ENCODE results near the gene KIF14.
"Not testable (repeated sequence)": the region's sequence is repeated elsewhere in the genome, so short reads cannot be mapped to it uniquely, and the experiment has no call there.

The KIF14 gene

DNA sequence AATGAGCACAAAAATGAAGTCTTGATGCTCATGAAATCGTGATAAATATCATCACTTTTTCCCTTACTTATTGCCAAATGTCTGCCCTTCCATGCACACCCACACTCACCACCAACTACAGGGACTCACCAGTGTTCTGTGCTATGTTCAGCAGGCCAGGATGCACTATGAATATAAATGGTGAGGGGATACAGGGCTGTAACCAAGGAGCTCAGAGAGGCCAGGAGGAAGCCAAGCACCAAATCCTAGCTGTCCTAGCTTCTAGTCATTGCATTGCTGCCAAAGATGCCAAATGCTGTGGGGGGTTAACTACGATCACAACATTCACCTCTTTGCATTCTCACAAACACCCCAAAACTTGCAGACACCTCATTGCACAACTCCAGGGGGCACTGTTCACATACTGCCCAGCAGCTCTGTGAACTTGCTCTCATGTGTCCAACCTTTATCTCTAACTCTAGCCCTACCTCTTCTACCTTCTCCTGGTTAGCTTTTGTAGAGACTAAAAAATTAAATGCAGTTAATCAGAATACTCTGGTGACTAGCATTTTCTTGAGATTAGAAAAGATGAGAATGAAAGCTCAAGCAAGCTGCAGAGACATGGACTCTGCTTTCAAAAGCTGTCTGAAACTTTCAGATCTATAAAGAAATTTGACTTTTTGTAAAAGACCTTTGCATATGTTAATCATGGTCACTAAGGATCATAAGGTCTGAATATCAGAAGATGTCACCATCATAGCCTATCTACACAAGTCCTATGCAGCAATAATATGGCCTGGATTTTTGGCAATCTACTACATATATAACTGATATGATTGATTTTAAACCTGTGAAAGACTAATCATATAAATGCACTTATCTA lies 13.9 kb upstream of the KIF14 start:
- no peak for DNase-seq

DNA sequence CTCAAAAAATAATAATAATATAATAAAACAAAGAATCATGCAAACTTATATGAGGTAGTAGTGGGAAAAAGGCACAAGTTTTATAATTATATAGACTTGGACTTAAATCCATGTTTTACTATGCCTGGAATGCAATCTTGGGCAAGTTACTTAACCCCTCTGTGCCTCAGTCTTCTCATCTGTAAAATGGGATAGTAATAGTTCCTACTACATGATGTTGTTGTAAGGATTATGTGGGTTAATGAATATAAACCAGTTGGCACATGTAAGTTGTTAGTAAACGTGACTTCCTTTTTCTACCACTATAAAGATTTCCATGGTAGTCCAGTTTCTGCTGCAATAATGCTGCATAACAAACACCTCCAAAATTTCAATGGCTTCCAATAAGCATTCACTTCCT lies 10.8 kb upstream of the KIF14 start:
- DNase-seq = no peak

DNA sequence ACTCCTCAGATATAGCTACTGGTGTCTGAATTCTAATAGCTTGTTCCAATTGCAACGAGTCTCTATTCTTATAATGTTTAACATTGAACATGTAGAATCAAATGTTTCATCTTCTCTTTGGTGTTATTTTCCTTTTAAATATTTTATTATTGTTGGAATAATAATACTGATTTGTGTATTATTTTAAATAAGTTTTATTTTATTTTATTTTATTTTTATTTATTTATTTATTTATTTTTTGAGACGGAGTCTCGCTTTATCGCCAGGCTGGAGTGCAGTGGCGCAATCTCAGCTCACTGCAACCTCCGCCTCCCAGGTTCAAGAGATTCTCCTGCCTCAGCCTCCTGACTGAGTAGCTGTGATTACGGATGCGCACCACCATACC lies 10.0 kb upstream of the KIF14 start:
- not testable (repeated sequence) for DNase-seq

DNA sequence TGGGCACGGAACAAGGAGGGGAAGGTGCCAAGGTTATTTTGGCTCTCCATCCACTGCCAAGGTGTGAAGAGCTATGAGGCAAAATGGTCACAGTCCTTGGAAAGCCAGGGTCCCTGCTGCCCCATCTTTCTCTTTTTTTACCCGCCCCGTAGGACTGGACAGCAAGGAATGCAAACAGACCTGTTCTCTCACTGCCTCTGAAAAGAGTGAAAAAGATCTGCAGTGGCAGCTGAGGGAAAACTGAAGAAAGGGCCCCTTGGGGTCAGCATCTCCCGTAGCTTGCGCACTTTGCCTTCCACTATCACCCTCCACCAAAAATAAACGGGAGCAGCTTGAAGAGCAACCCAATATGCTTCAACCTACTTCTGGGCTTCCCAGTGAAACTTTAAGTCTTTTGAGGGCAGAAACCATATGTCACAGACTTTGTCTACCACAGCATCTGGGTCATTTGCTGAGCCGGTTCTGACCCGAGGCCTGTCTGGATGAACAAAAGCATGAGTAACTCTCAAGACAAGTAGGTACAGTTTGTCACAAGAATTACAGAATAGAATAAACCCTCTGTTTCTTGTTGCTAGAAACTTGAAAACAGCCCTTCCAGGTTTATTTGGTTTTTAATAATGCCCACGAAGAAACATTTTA lies 9.4 kb upstream of the KIF14 start:
- no peak for DNase-seq

DNA sequence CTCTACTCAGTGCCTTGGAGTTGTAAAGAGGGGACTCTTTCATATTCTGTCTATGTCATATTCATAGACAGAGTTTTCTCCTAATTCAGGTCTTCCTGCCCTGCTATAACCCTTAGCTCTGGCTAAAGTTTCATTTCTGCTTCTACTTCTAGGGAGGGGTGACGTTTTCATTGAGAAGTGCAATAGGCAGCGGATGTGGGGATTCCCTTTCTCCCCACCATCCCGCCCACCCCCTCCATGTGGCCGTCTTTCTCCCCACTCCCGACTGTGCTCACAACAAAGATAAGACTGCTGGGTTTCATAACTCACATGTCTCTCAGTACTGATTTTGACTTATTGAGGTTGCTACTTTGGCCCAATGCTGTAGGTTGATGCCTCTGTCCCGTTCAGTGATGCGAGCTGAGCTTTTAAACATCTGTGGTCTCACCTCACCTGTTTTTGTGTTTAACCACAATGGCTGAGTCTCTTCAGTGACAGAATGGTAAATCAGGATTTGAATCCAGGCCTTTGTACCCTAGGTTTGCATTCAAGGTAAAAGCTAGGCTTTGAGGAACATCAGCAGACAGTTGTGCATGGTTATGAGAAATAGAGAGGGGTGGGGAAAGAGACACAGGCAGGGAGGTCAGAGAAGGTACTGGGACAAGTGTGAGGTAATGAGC lies 7.8 kb upstream of the KIF14 start:
- DNase-seq = no peak

DNA sequence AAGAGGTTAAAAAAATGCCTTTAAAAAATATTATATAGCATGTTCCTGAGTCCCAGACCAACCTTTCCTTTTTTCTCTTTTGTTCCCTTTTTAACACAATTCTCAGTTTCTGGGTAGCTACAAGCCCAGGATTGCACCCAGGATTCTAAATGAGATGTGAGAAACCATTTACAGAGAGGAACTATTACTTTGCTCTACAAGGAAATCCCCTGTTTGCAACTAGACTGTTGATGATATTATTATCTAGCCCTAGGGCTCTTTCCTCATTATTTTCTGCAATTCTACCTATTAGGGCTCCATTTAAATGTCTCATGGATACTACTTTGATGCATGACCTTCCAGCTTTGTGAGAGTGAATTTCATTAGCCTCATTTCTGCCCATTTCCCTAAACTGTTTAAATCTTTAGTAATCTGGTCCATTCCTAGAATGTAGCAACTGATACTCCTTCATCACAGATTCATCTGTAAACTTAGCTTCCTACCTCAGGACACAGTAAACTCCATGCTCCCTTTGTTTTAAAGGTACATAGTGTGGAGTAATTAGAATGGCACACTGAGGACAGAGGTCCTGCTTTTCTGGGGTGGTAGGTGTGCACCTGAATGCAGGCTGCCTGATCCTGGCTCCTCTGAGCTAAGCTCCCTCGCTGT lies 7.1 kb upstream of the KIF14 start:
- no peak for DNase-seq

DNA sequence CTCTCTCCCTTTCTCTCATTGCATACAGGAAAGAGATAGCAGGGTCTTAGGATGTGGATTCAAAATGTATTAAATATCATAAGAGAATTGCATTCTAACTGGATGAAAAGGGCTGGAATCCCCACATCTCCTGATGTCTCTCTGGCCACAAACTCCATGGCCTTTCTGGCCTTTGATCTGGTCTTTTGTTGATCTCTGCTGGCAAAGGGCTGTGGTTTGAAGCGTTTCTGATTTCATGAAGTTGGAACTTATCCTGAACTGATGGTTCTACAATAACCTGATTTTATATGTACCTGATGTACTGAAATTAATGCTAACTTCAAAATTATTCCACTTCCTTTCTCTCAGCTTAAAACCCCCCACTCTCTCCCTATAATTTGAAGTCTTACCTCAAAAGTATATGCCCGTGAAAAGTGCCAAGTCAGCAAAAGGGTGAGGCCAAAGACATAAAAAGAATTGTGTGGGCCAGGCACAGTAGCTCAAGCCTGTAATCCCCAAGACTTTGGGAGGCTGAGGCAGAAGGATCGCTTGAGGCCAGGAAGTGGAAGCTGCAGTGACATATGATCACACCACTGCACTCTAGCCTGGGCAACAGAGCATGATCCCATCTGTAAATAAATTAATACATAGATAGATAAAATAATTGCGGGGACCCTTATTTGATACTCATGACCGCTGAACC lies 6.4 kb upstream of the KIF14 start:
- DNase-seq = no peak

DNA sequence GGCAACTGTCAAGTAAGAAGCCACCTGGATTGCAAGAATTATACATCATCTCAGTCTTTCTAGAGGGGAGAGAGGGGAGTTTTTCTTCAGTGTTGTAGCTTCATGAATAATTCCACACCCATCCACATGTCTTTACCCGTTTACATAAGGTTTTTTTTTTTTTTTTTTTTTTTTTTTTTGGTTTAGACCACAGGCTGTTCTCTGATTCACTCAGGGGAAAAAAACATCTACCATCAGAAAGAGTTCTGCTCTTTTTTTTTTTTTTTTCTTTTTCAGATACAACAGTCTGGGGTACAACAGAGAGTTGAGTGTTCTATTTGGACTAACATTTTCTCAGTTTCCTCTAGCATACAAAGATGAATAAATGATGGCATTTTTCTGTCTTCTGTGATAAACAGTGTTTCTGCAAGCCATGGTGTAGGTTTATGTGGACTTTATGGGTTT lies 4.9 kb upstream of the KIF14 start:
- DNase-seq = peak; percentile 47

DNA sequence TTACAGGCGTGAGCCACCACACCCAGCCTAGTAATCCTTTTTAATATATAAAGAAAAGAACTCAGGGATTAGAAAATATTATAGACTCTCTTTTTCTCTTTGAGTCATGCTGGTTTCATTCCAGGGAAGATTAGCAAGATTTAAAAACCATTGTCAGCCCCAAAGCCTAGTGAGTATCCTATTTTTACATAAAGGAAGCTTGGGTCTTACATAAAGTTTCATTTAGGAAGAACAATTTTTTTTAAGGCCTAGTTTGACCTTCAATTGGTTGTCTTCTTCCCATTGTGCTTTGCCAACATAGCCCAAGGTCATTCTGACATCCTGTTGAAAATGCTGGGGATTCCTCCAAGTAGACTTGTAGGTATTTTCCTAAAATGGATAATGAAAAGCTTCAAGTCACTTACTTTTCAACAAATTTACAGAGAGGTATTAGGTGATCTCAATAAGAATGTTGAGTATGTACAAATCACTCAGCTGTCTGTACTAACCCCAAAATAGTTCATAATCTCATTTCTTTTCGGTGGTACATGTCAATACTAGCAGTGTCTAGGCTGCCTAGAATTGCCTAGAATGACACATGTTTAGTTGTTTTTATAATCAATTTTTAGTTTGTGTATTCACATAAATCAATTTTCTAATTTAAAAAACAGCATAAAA lies 4.3 kb upstream of the KIF14 start:
- no peak for DNase-seq

DNA sequence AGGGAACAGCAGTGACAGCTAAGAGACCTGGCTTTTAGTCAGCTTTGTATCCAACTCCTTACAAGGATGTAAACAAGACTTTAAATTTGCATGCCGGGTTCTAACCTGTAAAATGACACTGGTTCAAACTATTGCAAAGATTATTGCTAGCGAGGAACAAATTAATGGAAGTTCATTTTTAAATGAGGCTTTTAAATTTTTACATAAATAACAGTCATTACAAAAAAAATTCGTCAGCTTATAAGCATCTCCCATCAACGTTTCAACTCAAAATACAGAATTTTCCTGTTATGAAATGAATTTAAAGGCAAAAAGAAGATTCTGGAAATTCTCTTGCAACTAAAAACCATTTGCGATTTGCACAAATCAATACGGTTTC lies 668 bp downstream of the KIF14 start:
- DNase-seq = no peak

DNA sequence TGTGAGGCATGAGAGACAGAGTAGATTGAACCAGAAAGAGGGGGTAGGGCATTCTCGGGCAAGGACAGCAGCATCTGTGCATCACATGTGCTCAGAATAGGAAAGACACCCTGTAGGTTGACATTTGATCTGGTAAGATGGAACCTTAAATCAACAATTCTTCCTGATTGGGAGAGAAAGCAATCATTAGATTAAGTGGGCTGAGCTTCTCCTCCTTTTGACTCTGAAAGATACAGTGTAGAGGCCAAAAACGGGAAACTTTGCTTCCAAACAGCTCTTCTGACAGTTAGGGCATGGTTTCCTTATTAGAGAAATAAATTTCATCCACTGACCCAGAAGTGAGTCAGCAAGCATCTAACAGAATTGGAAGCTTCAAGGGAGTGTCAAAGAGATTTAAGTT lies 9.7 kb downstream of the KIF14 start:
- peak; percentile 82 for DNase-seq

DNA sequence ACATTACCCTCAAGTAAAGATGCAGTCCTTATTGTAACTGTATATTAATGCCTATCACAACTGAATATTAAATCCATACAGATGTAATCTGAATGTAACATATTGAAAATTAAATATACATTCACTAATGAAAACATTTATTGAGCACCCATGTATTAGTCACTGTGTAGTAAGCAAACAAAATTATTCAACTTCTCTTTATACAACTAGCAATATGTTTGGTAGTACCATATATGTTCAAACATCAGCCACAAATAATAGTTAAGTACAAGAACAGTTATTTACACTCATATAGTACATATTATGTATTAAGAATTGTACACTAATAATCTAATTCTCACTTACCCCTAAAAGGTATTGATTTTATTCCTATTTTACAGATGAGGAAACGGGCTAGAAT lies 17.9 kb downstream of the KIF14 start:
- no peak for DNase-seq

DNA sequence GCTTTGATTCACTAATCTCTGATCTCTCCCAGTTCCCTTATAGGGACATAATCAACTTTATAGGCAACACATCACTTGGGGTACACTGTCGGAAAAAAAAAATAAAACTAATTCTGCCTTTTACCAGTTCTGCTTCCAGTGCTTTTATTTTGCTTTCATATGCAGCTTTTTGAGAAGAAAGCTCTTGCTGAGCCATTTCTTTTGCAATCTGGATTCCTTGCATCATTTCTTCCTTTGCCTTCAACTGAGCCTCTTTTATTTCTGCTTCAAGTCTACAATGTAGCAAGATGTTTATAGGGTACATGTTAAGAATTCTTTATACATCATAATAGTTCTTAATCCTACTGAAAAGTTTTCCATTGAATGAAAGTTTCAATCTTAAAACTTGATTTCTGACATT lies 30.6 kb downstream of the KIF14 start:
- DNase-seq = no peak

DNA sequence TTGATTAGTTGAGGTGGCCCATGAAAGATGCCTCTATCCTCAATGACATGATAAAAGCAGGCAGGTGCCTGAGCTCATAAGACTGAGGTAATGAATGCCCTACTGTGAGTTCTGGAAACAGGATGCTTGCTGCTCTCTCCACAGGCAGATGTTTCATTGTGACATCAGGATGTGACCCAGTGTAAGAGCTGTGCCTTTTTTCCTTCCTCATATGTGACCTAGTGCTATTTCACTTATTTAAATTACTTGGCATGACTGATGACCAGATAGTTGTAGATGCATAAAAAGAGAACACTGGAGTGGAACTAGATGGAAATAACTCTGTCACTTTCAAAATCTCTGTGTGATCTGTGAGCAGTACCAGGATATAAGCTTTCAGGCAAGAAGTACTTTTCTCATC lies 31.9 kb downstream of the KIF14 start:
- DNase-seq = no peak

DNA sequence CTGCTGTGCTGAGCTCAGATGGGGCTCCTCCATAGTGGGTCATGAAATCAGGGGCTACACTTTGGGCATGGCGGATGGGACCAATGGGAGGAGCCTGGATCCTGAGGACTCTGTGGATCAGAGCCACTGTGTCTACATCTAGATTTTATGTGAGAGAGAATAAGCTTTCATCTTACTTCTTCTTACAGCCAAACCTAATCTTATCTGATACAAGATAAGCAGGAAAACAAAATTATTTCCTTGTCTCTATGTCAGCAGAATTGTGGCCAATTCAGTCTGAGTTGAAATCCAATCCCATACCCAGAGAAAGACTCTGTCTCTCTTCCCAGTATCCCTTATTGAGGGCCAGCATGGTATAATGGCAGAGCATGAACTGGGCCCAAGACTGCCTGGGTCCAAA lies 56.2 kb downstream of the KIF14 start:
- DNase-seq = no peak

DNA sequence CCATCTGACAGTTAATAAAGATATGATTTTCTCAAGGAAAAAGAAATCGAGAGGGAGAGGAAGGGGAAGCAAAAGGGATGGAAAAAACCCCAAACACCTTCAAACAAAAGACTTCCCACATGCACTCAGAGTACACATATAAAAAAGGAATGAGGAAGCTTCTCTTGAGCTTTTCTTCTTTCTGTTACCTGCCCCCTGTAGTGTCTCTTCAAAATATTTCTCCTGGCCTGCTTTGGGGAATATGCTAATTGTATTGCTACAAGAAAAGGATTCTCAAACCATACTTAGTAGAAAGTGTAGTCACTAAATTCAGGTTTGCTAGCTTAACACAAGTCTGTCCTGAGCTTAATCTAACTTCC lies 58.7 kb downstream of the KIF14 start:
- no peak for DNase-seq

DNA sequence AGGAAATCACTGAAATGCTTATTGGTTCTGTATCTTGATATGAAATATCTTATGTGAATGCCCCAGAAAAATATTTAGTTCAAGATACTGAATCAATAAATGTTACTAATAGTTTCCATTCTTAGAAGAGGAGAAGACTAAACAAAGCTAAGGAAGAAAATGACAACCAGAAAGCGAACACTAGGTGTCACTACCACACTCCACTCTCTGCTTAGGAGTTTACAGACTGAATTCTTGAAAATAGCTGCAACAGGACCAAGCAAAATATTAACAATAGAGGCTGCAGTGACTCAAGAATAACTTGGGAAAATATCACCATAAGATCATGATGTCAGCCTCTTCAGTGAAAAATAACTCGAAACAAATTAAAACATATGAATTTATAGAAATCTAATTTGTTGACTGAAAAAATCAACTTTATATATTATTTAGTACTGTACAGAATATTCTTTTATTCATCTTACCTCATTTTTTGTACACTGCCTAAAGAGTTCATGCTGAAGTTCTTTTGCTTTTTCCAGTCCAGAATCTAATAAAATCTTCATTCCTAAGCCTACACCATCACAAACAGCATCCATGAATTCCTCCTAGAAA lies 61.6 kb downstream of the KIF14 start:
- peak; percentile 55 for DNase-seq

DNA sequence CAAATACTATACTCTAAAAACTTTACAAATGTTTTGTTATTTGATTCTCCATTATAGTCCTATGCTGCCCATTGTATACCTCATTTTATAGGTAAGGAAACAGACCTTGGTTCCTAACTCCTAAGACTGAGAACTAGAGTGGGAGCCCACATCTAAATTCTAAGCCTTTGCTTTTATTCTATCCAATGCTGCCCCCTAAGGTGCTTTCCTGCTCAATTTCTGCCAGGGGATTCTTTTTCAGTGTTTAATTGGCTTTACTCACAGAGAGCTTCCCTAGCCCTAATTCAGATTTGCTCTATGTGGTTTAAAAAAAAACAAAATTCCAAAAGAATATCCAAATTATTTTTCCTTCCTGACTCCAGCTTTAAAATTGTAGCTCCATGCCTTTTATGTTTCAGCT lies 64.5 kb downstream of the KIF14 start:
- DNase-seq = peak; percentile 26

DNA sequence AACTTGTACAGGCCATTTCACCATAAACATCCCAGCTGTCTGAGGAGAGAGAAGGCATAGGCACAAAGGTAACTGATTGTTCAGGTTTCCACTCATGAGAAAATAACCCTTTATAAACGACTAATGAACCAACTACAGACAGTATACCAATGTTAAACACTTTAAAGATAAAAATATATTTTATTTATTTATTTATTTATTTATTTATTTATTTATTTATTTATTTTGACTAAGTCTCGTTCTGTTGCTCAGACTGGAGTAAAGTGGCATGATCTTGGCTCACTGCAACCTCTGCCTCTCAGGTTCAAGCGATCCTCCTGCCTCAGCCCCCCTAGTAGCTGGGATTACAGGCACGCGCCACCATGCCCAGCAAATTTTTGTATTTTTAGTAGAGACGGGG lies 67.8 kb downstream of the KIF14 start:
- not testable (repeated sequence) for DNase-seq

DNA sequence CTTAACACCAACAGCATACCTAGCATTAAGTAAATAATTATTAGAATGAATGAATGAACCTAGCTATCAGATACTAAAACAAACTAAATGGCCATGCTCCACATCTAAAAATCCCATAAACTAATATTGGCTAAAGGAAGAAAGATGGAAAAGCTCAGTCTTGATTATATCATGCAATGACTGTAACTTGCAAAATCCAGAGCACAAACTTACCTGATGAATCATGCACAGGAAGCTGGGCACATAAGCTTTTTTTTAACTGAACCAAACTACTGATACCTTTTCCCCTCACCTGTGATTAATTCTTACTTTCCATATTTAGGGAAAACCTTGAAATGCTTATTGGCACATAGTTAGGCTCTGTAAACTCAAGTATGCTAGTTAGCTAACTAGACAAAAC lies 70.2 kb downstream of the KIF14 start:
- peak; percentile 13 for DNase-seq

DNA sequence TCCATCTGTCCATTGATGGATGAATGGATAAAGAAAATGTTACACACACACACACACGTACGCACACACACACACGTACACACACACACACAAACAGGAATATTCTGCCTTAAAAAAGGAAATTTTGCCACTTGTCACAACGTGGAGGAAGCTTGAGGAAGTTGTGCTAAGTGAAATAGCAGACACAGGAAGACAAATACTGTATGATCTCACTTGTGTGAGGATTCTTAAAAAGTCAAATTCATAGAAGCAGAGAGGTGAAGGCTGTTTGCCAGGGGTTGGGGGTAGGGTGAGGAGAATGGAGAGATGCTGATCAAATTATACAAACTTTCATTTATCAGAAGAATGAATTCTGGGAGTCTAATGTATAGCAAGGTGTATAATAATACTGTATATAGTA lies 73.2 kb downstream of the KIF14 start:
- no peak for DNase-seq

DNA sequence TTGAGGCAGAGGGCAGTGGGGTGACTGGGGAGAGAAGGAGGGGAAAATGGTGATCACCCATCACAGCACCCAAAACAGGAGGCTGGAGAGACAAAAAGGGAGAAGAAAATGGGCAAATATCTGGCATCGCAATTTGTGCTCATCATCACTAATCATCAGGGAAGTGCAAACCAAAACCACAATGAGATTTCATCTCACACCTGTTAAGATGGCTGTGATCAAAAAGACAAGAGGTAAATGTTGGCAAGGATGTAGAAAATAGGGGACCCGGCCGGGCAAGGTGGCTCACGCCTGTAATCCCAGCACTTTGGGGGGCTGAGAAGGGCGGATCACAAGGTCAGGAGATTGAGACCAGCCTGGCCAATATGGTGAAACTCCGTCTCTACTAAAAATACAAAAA lies 74.0 kb downstream of the KIF14 start:
- no peak for DNase-seq

Data from HCEC 1CT (cell line).